OCI-LY7 (cell line): ENCODE results near the gene FBXW7.

Experiments
- CTCF ChIP-seq: fragments of 200-600 bp; sonication (generic); conservative IDR thresholded peaks from 2 replicates; pipeline ENCODE4 v1.5.1; 2014; ENCODE audit warnings: mild to moderate bottlenecking, antibody characterized with exemption, low read length, moderate library complexity, mixed read lengths
- EZH2phosphoT487 ChIP-seq: fragments of 200-600 bp; sonication (generic); IDR thresholded peaks from 2 replicates; pipeline ENCODE4 v1.6.1; 2018; ENCODE audit warnings: low read depth, borderline replicate concordance, mild to moderate bottlenecking, mixed run types, antibody characterized with exemption, low read length, moderate library complexity, mixed read lengths

- TF ChIP-seq CTCF (no peak), EZH2phosphoT487 (no peak)
Observed at GRCh38 chr4:152540941-152541340, 5.0 kb upstream of the FBXW7 start.
